Activated CD8-positive, alpha-beta memory T cell treated with anti-CD3 and anti-CD28 coated beads, Interleukin-2, amount 50 U/mL, for 1 hour (primary cell): ENCODE measurements around the gene JADE2.

Experiments used
- DNase-seq: peaks from one replicate; pipeline ENCODE4 v3.0.0-alpha.2; 2020; ENCODE audit errors: extremely low read depth

The JADE2 gene

GRCh38 chr5:134530301-134531077 is 5.0 kb downstream of the JADE2 start:
- no peak for DNase-seq

- DNase-seq = no peak
Measured at GRCh38 chr5:134533115-134533815, 7.8 kb downstream of the JADE2 start.

GRCh38 chr5:134534058-134534725 is 8.7 kb downstream of the JADE2 start:
- no peak for DNase-seq

DNA sequence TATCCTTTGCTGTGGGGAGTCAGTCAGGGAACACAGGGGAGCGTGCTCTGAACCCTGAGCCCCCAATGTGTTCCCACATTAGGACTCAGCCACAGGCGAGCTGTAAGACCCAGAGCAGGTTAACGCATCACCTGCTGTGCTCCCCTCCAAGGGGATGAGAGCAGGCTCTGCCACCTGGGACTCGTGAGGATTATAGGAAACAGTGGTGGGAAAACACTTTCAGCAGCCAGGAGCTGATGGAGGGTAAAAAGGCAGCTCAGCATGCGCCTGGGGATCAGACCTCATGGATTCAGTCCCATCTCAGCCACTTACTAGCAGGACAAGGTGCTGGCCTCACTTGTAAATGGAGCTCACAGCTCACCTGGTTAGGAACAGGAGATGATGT is 9.2 kb downstream of the JADE2 start:
- DNase-seq = no peak

DNA sequence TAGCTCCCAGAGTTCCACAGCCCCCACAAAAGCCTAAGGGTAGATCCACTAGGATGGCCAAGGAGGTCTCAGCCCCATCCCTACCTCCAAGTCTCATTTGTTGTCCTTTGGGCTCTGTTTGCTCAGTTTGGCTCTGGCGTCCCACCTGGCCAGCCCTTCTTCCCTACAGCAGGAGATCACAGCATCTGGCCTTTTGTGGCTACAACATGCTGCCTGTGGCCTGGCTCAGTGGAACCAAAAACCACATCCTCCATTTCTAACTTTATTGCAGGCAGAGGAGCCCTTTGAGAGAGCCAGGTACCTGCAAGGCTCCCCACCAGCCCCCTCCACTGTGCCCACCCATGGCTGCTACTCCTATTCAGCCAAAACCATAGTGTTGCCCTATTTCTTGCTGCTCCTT is 11.4 kb downstream of the JADE2 start:
- DNase-seq = no peak

- no peak for DNase-seq
Measured at GRCh38 chr5:134537297-134537696, 11.8 kb downstream of the JADE2 start.

DNA sequence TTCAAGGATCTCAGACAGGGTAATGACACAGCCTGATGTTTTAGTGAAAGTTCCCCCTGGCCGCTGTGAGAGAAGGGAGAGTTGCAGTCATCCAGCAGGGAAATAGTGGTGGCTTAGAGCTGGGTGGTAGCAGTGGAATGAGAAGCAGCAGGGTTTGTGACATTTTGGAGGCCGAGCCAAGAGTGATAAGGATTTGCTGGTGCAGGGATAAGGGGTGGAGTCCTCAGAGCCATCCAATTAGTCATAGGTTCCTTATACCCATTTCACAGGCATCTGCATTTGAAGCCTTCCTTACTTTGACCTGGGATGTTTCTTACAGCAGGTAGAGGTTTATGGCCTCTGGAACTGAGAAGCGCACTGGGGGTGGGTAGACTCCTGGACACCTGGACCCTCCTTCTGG is 12.8 kb downstream of the JADE2 start:
- DNase-seq = no peak

DNA sequence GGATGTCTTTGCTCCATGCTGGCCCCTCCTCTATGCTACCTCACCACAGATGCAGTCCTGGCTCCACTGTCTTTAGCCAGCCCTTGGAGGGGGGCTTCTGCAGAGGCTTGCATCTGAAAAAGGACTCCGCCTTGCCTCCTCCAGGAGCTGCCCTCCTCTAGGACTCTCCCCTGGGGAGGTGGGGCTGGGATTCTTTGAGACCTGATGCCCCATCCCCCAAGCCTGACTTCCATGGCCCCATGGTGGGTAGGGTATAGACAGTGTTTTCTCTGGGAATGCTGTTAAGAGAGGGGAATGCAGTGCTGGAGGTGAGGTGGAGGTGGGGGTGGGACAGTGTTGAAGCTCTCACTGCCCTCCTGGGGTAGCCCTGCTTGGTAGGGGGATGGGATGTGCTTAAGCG is 14.3 kb downstream of the JADE2 start:
- no peak for DNase-seq

DNA sequence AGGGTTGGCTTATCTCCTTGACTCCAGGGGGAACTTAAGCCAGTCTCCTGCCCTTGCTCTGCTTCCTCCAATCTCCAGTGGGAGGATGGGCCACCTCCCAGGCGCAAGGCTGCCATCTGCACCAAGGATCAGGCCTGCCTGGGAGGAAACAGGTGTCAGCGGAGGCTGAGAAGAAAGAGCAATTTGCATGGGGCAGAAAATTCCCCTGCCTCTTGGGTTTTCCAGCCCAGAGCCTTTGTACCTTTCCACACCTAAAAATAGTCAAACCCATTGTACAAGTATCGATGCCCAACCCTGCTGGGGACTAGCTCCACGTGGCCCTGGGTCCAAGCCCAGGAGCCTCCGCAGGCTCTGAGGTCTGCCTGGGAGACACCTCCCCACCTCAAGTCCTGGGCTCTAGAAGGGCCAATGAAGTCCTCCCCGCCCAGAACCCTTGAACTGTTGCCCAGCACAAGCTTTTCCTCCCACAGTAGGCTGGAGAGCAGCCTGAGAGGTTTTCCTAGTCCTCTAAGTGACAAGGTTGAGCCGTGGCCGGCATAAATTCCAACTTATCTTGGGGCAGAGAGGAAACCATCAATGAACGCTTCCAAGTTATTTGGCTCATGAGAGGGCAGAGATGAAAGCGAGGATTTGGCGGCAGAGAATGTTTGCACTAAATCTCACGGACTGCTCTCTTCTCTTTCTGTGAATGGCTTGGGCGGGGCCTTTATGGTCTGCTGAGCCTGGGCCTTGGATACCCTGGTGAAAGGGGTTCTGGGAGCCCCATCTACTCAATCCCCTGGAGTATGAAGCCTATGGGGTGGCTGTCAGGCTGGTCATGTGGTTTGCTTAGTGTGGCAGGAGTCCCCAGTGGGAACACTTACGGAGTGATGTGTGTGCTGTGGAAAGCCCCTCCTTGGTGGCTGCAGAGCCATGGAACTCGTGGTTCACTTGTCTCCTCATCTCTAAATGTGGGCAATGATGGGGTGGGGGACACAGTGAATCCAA is 15.6 kb downstream of the JADE2 start:
- DNase-seq = no peak

DNA sequence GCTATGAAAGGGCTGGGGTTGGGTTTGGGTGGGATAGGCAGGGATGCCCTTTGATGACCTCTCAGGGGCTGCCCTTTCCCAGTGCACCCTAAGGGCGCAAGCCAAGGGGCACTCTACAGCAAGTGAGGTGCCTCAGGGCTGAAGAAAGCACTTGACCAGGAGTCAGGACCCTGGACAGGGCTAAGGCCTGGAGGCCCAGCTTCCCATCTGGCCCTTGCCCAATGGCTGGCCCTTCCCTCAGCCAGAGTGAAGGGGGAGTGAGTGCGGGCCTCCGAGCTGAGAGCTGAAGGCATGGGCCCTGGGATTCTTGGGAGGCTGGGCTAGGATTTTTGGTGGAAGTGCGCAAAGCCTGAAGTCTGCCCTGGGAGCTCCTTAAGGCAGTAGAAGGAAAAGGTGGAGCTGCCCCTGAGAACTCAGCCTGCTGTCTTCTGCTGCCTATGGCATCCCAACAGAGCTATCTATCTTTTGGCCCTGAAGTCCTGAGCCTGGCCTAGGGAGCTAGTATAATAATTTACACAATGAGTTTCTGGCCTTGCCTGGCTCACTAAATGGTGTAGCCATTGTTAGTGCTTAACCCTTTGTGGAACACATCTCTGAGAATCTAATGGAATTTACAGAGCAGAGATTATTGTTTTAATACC is 16.4 kb downstream of the JADE2 start:
- DNase-seq = no peak

DNA sequence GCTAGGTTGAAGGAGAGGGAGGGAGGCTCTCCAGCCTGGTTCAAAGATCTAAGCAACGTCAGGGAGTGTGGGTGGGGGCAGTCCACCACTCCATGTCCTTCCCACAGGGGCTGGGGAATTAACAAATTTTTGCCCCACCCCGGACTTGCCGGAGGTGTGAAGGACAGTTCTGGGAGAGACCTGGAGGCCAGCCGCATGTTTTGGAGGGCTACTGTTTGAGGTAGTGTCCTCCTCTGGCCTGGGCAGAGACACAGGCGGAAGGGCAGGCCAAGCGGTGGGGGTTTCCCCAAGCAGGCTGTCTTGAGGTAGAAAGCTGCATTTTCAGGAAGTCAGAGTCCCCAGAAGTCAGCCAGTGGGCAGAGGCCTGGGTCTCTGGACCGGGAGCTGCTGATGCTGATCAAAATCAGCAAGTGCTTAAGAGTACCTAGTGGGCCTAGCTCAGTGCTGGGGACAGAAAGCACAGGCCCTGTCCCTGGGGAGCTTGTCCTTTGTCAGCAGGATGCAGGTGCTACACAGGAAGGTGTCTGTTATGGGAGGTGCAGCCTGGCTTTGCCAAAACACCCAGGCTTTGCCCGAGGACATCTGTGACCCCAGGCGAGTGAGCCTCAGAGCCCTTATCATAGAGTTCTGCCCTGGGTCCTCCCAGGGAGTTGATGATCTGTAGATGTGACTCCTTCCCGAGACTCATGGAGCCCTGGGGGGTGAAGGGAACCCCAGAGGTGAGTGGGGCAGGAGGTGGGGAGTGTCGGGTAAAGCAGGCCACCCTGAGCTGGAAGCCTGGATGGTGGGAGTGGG is 18.5 kb downstream of the JADE2 start:
- DNase-seq = no peak

DNA sequence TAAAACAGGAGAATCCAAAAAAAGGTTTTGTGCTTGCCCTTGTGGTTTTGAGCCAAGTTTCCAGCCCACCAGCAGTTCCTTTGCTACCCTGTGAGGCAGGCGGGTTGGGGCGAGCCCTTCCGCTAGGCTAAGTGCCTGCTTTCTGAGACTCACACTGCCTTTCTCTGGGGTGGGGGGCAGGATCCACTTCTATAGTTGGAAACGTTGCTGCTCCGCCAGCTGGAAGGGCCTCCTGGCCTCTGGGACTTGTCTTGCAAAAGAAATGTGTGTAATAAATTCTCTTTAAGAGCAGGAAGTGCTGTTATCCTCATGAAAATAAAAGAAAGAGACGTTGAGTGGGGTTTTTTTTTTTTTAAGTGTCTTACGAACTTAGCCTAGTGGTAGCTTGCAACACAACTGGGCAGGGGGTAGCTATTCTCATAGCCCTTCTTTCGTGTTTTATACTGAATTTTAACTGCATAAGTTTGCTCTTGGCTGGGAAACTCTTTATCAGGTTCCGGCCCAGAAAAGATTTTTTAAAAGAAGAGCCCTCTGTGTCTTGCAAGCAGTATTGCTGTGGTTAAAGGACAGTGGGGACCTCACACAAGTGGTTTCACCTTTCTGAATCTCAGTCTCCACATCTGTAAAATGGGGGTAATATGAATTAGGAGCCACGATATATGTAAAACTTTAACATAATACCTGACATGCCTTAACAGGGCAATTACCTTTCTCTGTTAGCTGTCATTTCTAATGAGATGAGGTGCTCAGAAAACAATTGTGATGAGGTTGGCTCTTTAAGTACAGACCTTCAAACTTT is 19.8 kb downstream of the JADE2 start:
- DNase-seq = no peak

DNA sequence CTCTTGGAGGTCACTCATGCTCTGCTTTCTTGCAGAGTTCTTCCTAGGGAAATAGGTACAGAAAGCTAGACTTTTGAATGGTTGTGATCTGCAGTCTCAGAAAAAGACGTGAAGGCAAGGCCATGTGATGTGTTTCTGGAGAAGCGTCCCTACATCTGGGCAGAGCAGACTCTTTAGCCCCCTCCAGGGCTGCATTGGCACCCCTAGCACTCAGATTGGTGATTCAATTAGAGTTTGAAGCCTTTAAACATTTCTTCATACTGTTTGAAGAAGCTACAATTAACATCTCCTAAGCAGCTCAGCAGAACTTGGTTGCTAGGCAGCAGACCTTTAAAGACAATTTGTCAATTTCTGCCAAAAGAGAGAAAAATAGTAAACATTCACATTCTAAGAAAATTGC is 21.6 kb downstream of the JADE2 start:
- DNase-seq = no peak

- DNase-seq = no peak
Measured at GRCh38 chr5:134547579-134547978, 22.1 kb downstream of the JADE2 start.

DNA sequence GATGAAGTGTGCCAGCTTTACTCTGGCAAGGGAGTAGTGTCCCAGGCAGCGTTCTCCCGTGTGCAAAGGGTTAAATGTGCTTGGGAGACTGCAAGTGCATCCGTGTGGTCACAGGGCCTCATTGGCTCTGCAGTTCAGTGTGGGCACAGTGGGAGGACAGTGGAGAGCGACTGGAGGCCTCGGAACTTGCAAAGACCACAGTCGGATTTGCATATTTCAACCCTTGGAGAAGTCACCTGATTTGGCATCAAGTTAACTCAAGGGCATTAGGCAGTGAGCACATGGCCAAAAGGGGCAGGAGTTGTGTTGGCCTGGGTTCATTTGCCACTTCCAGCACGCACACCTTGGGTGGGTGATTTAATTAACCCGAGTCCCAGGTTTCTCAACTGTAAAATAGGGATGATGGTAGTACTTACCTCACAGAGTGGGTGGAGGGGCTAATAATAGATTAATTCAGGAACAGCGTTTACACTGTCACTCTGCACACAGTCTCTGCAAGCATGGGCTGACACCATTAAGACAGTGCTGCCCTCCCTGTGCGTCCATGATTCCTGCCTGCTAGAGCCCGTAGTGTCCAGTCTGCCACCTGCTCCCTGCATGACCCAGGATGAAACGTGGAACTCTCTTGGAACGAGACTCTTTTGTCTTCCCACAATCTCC is 22.7 kb downstream of the JADE2 start:
- no peak for DNase-seq

DNA sequence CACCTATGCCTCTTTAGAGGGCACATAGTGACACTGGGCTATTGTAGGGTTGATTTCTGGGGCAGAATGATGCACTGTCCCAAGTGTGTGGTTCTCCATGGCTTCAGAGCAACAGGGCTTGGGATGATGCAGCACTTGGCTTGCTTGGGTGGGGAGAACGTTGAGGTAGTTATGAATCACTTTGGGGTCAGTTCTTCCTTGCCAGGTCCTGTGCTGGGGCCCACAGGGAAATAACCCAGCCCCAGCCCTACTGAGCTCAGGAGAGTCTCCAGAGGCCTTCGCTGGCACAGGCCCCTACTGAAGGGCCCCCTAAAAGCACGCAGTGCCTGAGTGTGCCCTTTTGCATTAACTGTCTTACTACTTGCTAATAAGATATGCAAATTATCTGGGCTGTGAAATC is 24.2 kb downstream of the JADE2 start:
- DNase-seq = no peak

GRCh38 chr5:134550271-134551214 is 25.1 kb downstream of the JADE2 start:
- DNase-seq = no peak

- no peak for DNase-seq
Measured at GRCh38 chr5:134551901-134552300, 26.4 kb downstream of the JADE2 start.
